ENCODE data around the gene KCNJ2.

The KCNJ2 gene

GRCh38 chr17:70165383-70165782 lies 3.9 kb upstream of the KCNJ2 start:
- no peak overlapping the region for H2AFZ ChIP-seq (ENCODE audit: low read length)
- no peaks in the 10 kb centered on the region for H3K9me3 ChIP-seq (ENCODE audit: insufficient read depth, low read depth, low read length)
- no peaks in the 10 kb centered on the region for H4K20me1 ChIP-seq (ENCODE audit: insufficient read depth, low read length, poor library complexity, severe bottlenecking)
- H3K4me3 ChIP-seq (ENCODE audit: low read length, poor library complexity, severe bottlenecking): no peak overlapping the region
- H3K36me3 ChIP-seq (ENCODE audit: insufficient read depth, low read length): no peaks in the 10 kb centered on the region
- no peaks in the 10 kb centered on the region for H3K4me1 ChIP-seq (ENCODE audit: insufficient read depth, low read length, poor library complexity, severe bottlenecking)
- H3K9me2 ChIP-seq (replicated peaks; ENCODE audit: low read depth, low read length): no peaks in the 10 kb centered on the region
- no peak overlapping the region for H3K9ac ChIP-seq (ENCODE audit: low read depth, low read length, poor library complexity, severe bottlenecking)
- H3F3A ChIP-seq (ENCODE audit: low read depth): no peaks in the 10 kb centered on the region
- TF ChIP-seq EZH2phosphoT487 (IDR thresholded peaks at IDR 0.05; ENCODE audit: borderline replicate concordance) (no peak), CTCF (conservative IDR thresholded peaks at IDR 0.05; ENCODE audit: low read length) (no peak)
- no peaks in the 10 kb centered on the region for H3K27me3 ChIP-seq (ENCODE audit: insufficient read depth, low read length, poor library complexity, severe bottlenecking)
- H3K79me2 ChIP-seq (ENCODE audit: insufficient read depth, low read length): no peaks in the 10 kb centered on the region
- H3K4me2 ChIP-seq (ENCODE audit: low read depth, low read length, poor library complexity, severe bottlenecking): no peak overlapping the region

GRCh38 chr17:70166615-70167014 lies 2.7 kb upstream of the KCNJ2 start:
- TF ChIP-seq CTCF (conservative IDR thresholded peaks at IDR 0.05; ENCODE audit: low read length) (no peak), EZH2phosphoT487 (IDR thresholded peaks at IDR 0.05; ENCODE audit: borderline replicate concordance) (no peak)
- no peaks in the 10 kb centered on the region for H3K9me2 ChIP-seq (replicated peaks; ENCODE audit: low read depth, low read length)
- H3K79me2 ChIP-seq (ENCODE audit: insufficient read depth, low read length): no peaks in the 10 kb centered on the region
- H3F3A ChIP-seq (ENCODE audit: low read depth): no peaks in the 10 kb centered on the region
- H3K27me3 ChIP-seq (ENCODE audit: insufficient read depth, low read length, poor library complexity, severe bottlenecking): no peaks in the 10 kb centered on the region
- no peaks in the 10 kb centered on the region for H3K9me3 ChIP-seq (ENCODE audit: insufficient read depth, low read depth, low read length)
- H3K4me2 ChIP-seq (ENCODE audit: low read depth, low read length, poor library complexity, severe bottlenecking): no peak overlapping the region
- no peaks in the 10 kb centered on the region for H4K20me1 ChIP-seq (ENCODE audit: insufficient read depth, low read length, poor library complexity, severe bottlenecking)
- no peak overlapping the region for H3K4me3 ChIP-seq (ENCODE audit: low read length, poor library complexity, severe bottlenecking)
- no peak overlapping the region for H3K9ac ChIP-seq (ENCODE audit: low read depth, low read length, poor library complexity, severe bottlenecking)
- H3K36me3 ChIP-seq (ENCODE audit: insufficient read depth, low read length): no peaks in the 10 kb centered on the region
- H2AFZ ChIP-seq (ENCODE audit: low read length): no peak overlapping the region
- no peaks in the 10 kb centered on the region for H3K4me1 ChIP-seq (ENCODE audit: insufficient read depth, low read length, poor library complexity, severe bottlenecking)

GRCh38 chr17:70168044-70168976 lies 1.0 kb upstream of the KCNJ2 start:
- Histone ChIP-seq H3K4me1 (ENCODE audit: insufficient read depth, low read length, poor library complexity, severe bottlenecking) (no peaks in the 10 kb centered on the region), H3K9me3 (ENCODE audit: insufficient read depth, low read depth, low read length) (no peaks in the 10 kb centered on the region), H3K9me2 (replicated peaks; ENCODE audit: low read depth, low read length) (no peaks in the 10 kb centered on the region), H2AFZ (ENCODE audit: low read length) (no peak overlapping the region), H3K4me3 (ENCODE audit: low read length, poor library complexity, severe bottlenecking) (no peak overlapping the region), H3F3A (ENCODE audit: low read depth) (no peaks in the 10 kb centered on the region), H3K79me2 (ENCODE audit: insufficient read depth, low read length) (no peaks in the 10 kb centered on the region), H3K27me3 (ENCODE audit: insufficient read depth, low read length, poor library complexity, severe bottlenecking) (no peaks in the 10 kb centered on the region), H4K20me1 (ENCODE audit: insufficient read depth, low read length, poor library complexity, severe bottlenecking) (no peaks in the 10 kb centered on the region), H3K9ac (ENCODE audit: low read depth, low read length, poor library complexity, severe bottlenecking) (no peak overlapping the region), H3K4me2 (ENCODE audit: low read depth, low read length, poor library complexity, severe bottlenecking) (no peak overlapping the region), H3K36me3 (ENCODE audit: insufficient read depth, low read length) (no peaks in the 10 kb centered on the region)
- TF ChIP-seq EZH2phosphoT487 (IDR thresholded peaks at IDR 0.05; ENCODE audit: borderline replicate concordance) (no peak), CTCF (conservative IDR thresholded peaks at IDR 0.05; ENCODE audit: low read length) (peak; percentile 42)
